Measurements from ENCODE around the gene TGFA. TPM values are rescaled to one million over a fixed set of nuclear protein-coding genes. Genes with fewer than 3 reads are reported as not detected.

Gene TGFA
- total RNA-seq, 1 experiment from 2014 or later: 50.1 TPM

GRCh38 chr2:70552501-70553333 lies 909 bp downstream of the TGFA start:
- RAD21 ChIA-PET (ENCODE audit: low non-redundant PET in 1 of 2, low total read pairs in 2 of 2, uncharacterized antibody in 2 of 2, unreplicated experiment in 2 of 2): no interaction called here
- intact Hi-C loops (cut with micrococcal nuclease): loop anchor here (5.0 kb wide), 2 partner anchors 210 to 225 kb away; no protein-coding TSS in a partner anchor
- DNase-seq (ENCODE audit: low read depth, low spot score) (no peak), ATAC-seq (no peak; the same call in 1 of the 2 replicates)
- no TSS peak for BruUV-seq (replicated peaks)
- peak overlapping the region; percentile 92 to 95 for H3K4me3 ChIP-seq (replicated peaks in 1 of 2; ENCODE audit: low read depth in 1 of 2, low read length in 2 of 2)
- peak overlapping the region; percentile 92 for H3K9ac ChIP-seq (ENCODE audit: low read length)
- peaks cover 18 to 28% of the 10 kb centered on the region in 2 experiments for H3K4me1 ChIP-seq (ENCODE audit: control insufficient read depth in 1 of 2, insufficient read depth in 2 of 2, low read length in 2 of 2)
- CTCF ChIA-PET: no interaction called here
- peak overlapping the region; percentile 94 for H3K27ac ChIP-seq (ENCODE audit: low read depth, low read length)
- TF ChIP-seq ZNF274 (IDR thresholded peaks at IDR 0.05; ENCODE audit: low read depth, low read length) (no peak), TCF7L2 (IDR thresholded peaks at IDR 0.05; ENCODE audit: borderline replicate concordance, extremely low read depth, insufficient read depth, insufficient read length) (peak; percentile 37), CEBPB (IDR thresholded peaks at IDR 0.05; ENCODE audit: low read depth) (no peak)
- H3K4me2 ChIP-seq (ENCODE audit: low read length): peak overlapping the region; percentile 75
- H3K9me3 ChIP-seq (ENCODE audit: control insufficient read depth in 1 of 2, insufficient read depth in 1 of 2, low read depth in 1 of 2, low read length in 2 of 2): no peaks in the 10 kb centered on the region
- no peaks in the 10 kb centered on the region for H4K20me1 ChIP-seq (ENCODE audit: insufficient read depth)
- no peak overlapping the region for H2AFZ ChIP-seq (ENCODE audit: low read depth, low read length, poor library complexity, severe bottlenecking)
- no peaks in the 10 kb centered on the region for H3K9me2 ChIP-seq (ENCODE audit: insufficient read depth)
- POLR2A ChIA-PET: interaction anchor here (1.5 kb wide), 1 partner anchor 65 kb away, joined by 5 read pairs; no protein-coding TSS in a partner anchor
- H3K79me2 ChIP-seq (ENCODE audit: insufficient read depth, low read length): peaks cover 57% of the 10 kb centered on the region
- no peaks in the 10 kb centered on the region for H3K27me3 ChIP-seq (ENCODE audit: insufficient read depth, low read length)
- no peaks in the 10 kb centered on the region for H3K36me3 ChIP-seq (ENCODE audit: control insufficient read depth in 1 of 2, insufficient read depth in 2 of 2, low read length in 2 of 2)

GRCh38 chr2:70551167-70551566 lies 2.5 kb downstream of the TGFA start:
- CTCF ChIA-PET: no interaction called here
- peaks cover 73% of the 10 kb centered on the region for H3K79me2 ChIP-seq (ENCODE audit: insufficient read depth, low read length)
- RAD21 ChIA-PET (ENCODE audit: low non-redundant PET in 1 of 2, low total read pairs in 2 of 2, uncharacterized antibody in 2 of 2, unreplicated experiment in 2 of 2): no interaction called here
- TF ChIP-seq EZH2 (IDR thresholded peaks at IDR 0.05) (no peak), SP1 (IDR thresholded peaks at IDR 0.05; ENCODE audit: low read depth) (no peak), ZFX (IDR thresholded peaks at IDR 0.05) (no peak), JUND (IDR thresholded peaks at IDR 0.05) (no peak), CEBPB (IDR thresholded peaks at IDR 0.05; ENCODE audit: low read depth) (no peak), ATF3 (IDR thresholded peaks at IDR 0.05) (no peak), RAD21 (IDR thresholded peaks at IDR 0.05; ENCODE audit: low read depth) (no peak), CBX3 (IDR thresholded peaks at IDR 0.05; ENCODE audit: low read depth) (no peak), CTCF (IDR thresholded peaks at IDR 0.05 in 2 of 3, conservative IDR thresholded peaks at IDR 0.05 in 1 of 3; ENCODE audit: borderline replicate concordance in 1 of 3, insufficient read depth in 1 of 3, low read depth in 2 of 3, low read length in 2 of 3) (no peak), SIN3A (IDR thresholded peaks at IDR 0.05; ENCODE audit: low read depth) (no peak), REST (IDR thresholded peaks at IDR 0.05; ENCODE audit: low read depth) (no peak), POLR2A (IDR thresholded peaks at IDR 0.05; ENCODE audit: borderline replicate concordance, extremely low read depth, insufficient read depth, insufficient read length) (no peak)

More at GRCh38 chr2:70551167-70551566, 2.5 kb downstream of the TGFA start:
- BruUV-seq (replicated peaks): no TSS peak
- no peak overlapping the region for H3K27ac ChIP-seq (ENCODE audit: low read depth, low read length)
- H3K4me1 ChIP-seq (ENCODE audit: control insufficient read depth in 1 of 2, insufficient read depth in 2 of 2, low read length in 2 of 2): peaks cover 30 to 41% of the 10 kb centered on the region in 2 experiments
- DNase-seq (ENCODE audit: low read depth, low spot score) (no peak), ATAC-seq (no peak)
- H3K9me3 ChIP-seq (ENCODE audit: control insufficient read depth in 1 of 2, insufficient read depth in 1 of 2, low read depth in 1 of 2, low read length in 2 of 2): no peaks in the 10 kb centered on the region
- intact Hi-C loops (cut with micrococcal nuclease): loop anchor here (5.0 kb wide), 2 partner anchors 209 to 224 kb away; no protein-coding TSS in a partner anchor
- peak overlapping the region; percentile 75; the same call in 1 of the 2 replicates for H3K4me2 ChIP-seq (ENCODE audit: low read length)
- no peak overlapping the region for H2AFZ ChIP-seq (ENCODE audit: low read depth, low read length, poor library complexity, severe bottlenecking)
- no peaks in the 10 kb centered on the region for H3K36me3 ChIP-seq (ENCODE audit: control insufficient read depth in 1 of 2, insufficient read depth in 2 of 2, low read length in 2 of 2)
- POLR2A ChIA-PET: no interaction called here
- H3K9ac ChIP-seq (ENCODE audit: low read length): no peak overlapping the region; the same call in 1 of the 2 replicates
- H4K20me1 ChIP-seq (ENCODE audit: insufficient read depth): no peaks in the 10 kb centered on the region
- no peaks in the 10 kb centered on the region for H3K9me2 ChIP-seq (ENCODE audit: insufficient read depth)
- no peak overlapping the region for H3K4me3 ChIP-seq (replicated peaks in 1 of 2; ENCODE audit: low read depth in 1 of 2, low read length in 2 of 2)
- H3K27me3 ChIP-seq (ENCODE audit: insufficient read depth, low read length): no peaks in the 10 kb centered on the region

All from HCT116 (cell line).